Mesothelial cell of epicardium (in vitro differentiated cells): ENCODE data around the gene FOXD3. TPM values are rescaled to one million over a fixed set of nuclear protein-coding genes. Genes with fewer than 3 reads are reported as not detected.
A peak's percentile ranks its signal among the peaks of the same experiment; 100 is the strongest.

ENCODE experiments used
- DNase-seq, 2 experiments: peaks; one replicate each; pipeline ENCODE4 v3.0.0; 2021; ENCODE audit warnings: low spot score in 2 of 2; ENCODE audit not compliant: unreplicated experiment in 2 of 2
- H3K27ac Mint-ChIP-seq: 2 replicates; pipeline ENCODE4 v1.8.0; 2021; ENCODE audit warnings: mixed read lengths
- H3K27me3 Mint-ChIP-seq: 2 replicates; pipeline ENCODE4 v1.8.0; 2021; ENCODE audit warnings: low read depth, mixed read lengths
- H3K36me3 Mint-ChIP-seq: 2 replicates; pipeline ENCODE4 v1.8.0; 2021; ENCODE audit warnings: mixed read lengths
- H3K4me1 Mint-ChIP-seq: 2 replicates; pipeline ENCODE4 v1.8.0; 2021; ENCODE audit warnings: mixed read lengths
- H3K4me3 Mint-ChIP-seq: 2 replicates; pipeline ENCODE4 v1.8.0; 2021; ENCODE audit warnings: mild to moderate bottlenecking, moderate library complexity, mixed read lengths
- H3K9me3 Mint-ChIP-seq: 2 replicates; pipeline ENCODE4 v1.8.0; 2021; ENCODE audit warnings: mixed read lengths
- total RNA-seq: library from RNA; stranded (reverse); gene quantifications from 3 replicates; pipeline ENCODE4 v1.2.1, GENCODE V29; 2021
- TF ChIP-seq, protein P1 (sequence below): fragments of 200-600 bp; sonication (generic); IDR thresholded peaks from one replicate; pipeline ENCODE4 v1.5.0; 2021; ENCODE audit warnings: antibody characterized with exemption; ENCODE audit not compliant: unreplicated experiment

Gene FOXD3
- total RNA-seq, 1 donor from 2014 or later, result not detected

DNA sequence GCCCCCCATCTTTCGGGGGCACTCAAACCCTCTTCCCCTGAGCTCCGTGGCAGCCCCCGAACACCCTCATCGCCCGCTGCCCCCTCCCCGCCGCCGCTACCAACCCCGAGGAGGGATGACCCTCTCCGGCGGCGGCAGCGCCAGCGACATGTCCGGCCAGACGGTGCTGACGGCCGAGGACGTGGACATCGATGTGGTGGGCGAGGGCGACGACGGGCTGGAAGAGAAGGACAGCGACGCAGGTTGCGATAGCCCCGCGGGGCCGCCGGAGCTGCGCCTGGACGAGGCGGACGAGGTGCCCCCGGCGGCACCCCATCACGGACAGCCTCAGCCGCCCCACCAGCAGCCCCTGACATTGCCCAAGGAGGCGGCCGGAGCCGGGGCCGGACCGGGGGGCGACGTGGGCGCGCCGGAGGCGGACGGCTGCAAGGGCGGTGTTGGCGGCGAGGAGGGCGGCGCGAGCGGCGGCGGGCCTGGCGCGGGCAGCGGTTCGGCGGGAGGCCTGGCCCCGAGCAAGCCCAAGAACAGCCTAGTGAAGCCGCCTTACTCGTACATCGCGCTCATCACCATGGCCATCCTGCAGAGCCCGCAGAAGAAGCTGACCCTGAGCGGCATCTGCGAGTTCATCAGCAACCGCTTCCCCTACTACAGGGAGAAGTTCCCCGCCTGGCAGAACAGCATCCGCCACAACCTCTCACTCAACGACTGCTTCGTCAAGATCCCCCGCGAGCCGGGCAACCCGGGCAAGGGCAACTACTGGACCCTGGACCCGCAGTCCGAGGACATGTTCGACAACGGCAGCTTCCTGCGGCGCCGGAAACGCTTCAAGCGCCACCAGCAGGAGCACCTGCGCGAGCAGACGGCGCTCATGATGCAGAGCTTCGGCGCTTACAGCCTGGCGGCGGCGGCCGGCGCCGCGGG, 837 bp downstream of the FOXD3 start:
- TF ChIP-seq, protein P1, sequence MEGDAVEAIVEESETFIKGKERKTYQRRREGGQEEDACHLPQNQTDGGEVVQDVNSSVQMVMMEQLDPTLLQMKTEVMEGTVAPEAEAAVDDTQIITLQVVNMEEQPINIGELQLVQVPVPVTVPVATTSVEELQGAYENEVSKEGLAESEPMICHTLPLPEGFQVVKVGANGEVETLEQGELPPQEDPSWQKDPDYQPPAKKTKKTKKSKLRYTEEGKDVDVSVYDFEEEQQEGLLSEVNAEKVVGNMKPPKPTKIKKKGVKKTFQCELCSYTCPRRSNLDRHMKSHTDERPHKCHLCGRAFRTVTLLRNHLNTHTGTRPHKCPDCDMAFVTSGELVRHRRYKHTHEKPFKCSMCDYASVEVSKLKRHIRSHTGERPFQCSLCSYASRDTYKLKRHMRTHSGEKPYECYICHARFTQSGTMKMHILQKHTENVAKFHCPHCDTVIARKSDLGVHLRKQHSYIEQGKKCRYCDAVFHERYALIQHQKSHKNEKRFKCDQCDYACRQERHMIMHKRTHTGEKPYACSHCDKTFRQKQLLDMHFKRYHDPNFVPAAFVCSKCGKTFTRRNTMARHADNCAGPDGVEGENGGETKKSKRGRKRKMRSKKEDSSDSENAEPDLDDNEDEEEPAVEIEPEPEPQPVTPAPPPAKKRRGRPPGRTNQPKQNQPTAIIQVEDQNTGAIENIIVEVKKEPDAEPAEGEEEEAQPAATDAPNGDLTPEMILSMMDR, result no peak
- no peak overlapping the region for H3K27ac Mint-ChIP-seq

DNA sequence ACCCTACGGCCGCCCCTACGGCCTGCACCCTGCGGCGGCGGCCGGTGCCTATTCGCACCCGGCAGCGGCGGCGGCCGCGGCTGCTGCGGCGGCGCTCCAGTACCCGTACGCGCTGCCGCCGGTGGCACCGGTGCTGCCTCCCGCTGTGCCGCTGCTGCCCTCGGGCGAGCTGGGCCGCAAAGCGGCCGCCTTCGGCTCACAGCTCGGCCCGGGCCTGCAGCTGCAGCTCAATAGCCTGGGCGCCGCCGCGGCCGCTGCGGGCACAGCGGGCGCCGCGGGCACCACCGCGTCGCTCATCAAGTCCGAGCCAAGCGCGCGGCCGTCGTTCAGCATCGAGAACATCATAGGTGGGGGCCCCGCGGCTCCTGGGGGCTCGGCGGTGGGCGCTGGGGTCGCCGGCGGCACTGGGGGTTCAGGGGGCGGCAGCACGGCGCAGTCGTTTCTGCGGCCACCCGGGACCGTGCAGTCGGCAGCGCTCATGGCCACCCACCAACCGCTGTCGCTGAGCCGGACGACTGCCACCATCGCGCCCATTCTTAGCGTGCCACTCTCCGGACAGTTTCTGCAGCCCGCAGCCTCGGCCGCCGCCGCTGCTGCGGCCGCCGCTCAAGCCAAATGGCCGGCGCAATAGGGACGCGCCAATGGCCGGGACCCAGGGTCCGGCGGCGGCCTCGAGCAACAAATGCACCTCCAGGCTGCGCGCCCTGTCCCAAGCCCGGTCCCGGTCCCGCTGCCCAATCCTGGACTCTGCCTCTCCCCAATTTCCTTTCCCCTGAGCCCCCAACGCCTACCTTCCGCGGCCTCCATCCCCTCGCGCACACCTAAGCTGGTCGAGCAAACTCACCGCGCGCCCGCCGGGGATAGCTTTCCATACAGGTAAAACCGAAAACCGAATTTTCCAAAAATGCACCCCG, 1.8 kb downstream of the FOXD3 start:
- H3K4me3 Mint-ChIP-seq, result peak overlapping the region; percentile 32
- H3K27me3 Mint-ChIP-seq, result peaks cover 90% of the 10 kb centered on the region
- TF ChIP-seq, protein P1, result no peak
- no peaks in the 10 kb centered on the region for H3K9me3 Mint-ChIP-seq
- H3K27ac Mint-ChIP-seq, result no peak overlapping the region
- peaks cover 17% of the 10 kb centered on the region for H3K4me1 Mint-ChIP-seq
- DNase-seq, result peak in 1 of 2 experiments; percentile 50
- no peaks in the 10 kb centered on the region for H3K36me3 Mint-ChIP-seq

More for the DNA sequence above, 837 bp downstream of the FOXD3 start:
- peaks cover 90% of the 10 kb centered on the region for H3K27me3 Mint-ChIP-seq
- peak in 1 of 2 experiments; percentile 55 for DNase-seq
- H3K9me3 Mint-ChIP-seq, result no peaks in the 10 kb centered on the region
- H3K4me1 Mint-ChIP-seq, result peaks cover 17% of the 10 kb centered on the region
- H3K36me3 Mint-ChIP-seq, result no peaks in the 10 kb centered on the region
- H3K4me3 Mint-ChIP-seq, result peak overlapping the region; percentile 62

DNA sequence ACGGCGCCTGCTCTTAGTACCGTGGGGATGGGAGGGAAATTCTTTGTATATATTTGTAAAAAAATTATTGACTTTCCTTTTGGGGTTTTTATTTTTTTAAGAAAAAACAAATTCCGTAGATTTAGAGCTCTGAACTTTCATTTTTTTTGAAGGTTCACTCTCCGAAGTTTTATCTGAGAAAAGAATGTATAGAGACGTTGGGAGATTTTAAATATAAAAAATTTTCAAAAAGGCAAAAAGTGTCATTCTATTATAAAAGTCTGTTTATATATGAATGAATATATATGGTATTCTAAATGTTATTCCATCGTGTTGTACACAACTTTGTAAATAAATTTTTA, 2.4 kb downstream of the FOXD3 start:
- Mint-ChIP-seq H3K4me1 (peaks cover 21% of the 10 kb centered on the region), H3K9me3 (no peaks in the 10 kb centered on the region), H3K27me3 (peaks cover 90% of the 10 kb centered on the region), H3K4me3 (no peak overlapping the region), H3K36me3 (no peaks in the 10 kb centered on the region), H3K27ac (no peak overlapping the region)
- no peak for DNase-seq
- TF ChIP-seq, protein P1, result no peak

DNA sequence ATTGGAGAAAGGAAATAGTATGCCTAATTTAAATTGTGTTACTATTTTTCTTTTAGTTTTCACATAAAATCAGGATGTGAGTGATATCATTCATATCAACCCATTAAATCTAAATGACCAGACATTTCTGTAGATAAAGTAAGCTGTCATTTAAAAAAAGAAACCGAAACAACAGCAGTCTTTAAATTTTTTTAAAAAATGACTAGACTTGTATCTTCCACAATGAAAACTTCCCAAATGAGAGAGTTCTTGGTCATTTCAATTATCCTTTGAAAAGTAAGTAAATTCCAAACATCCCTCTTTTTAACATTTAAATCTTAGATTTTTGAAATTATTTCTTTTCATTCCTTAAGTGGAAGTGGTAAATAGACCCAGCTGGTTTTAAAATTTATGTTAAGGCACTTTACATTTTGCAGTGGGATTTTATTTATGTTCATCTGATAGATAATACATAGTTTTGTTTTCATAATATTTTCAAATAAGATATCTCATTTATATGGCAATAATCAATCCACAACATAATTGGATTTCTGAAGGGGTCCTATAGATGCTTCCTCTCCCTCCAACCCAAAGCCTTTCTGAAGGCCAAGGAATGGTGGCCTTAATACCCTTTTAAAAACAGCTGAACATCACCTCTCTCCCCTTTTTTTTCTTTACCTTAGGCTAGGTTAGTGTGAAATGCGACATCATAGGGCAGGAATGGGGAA, 3.1 kb downstream of the FOXD3 start:
- no peak overlapping the region for H3K4me3 Mint-ChIP-seq

DNA sequence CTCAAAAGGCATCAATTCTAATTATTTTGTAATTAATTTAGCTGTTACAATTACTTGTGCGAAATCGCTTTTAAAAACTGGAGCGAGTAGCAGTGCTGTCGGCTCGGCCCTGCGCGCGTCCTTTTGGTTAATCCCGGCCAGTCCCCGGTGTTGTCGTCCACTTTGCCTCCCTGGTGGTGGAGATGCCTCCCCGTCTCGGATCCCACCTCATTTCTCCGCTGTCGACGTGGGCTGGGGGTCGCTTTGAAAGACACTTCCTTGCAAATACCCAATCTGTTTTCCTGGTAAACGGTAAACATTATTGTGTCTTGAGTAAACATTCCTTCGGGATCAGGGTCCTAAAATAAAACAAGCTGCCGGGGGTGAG, 3.7 kb downstream of the FOXD3 start:
- Mint-ChIP-seq H3K36me3 (no peaks in the 10 kb centered on the region), H3K27ac (peak overlapping the region; percentile 8)

More for the DNA sequence above, 3.1 kb downstream of the FOXD3 start:
- no peak for DNase-seq
- H3K36me3 Mint-ChIP-seq, result no peaks in the 10 kb centered on the region
- H3K27me3 Mint-ChIP-seq, result peaks cover 90% of the 10 kb centered on the region
- H3K27ac Mint-ChIP-seq, result no peak overlapping the region
- H3K4me1 Mint-ChIP-seq, result peaks cover 23% of the 10 kb centered on the region
- TF ChIP-seq, protein P1, result no peak
- no peaks in the 10 kb centered on the region for H3K9me3 Mint-ChIP-seq

More for the DNA sequence above, 3.7 kb downstream of the FOXD3 start:
- peaks cover 22% of the 10 kb centered on the region for H3K4me1 Mint-ChIP-seq
- H3K4me3 Mint-ChIP-seq, result no peak overlapping the region
- H3K27me3 Mint-ChIP-seq, result peaks cover 90% of the 10 kb centered on the region
- H3K9me3 Mint-ChIP-seq, result no peaks in the 10 kb centered on the region
- DNase-seq, result no peak
- TF ChIP-seq, protein P1, result no peak
